HEK293T (cell line): Measurements from ENCODE around the gene SCN9A.

ENCODE experiments used
- SP1 ChIP-seq: fragments of 450-650 bp; IDR thresholded peaks from 2 replicates; pipeline ENCODE4 v1.6.1; 2017
- TARDBP ChIP-seq: fragments of 450-650 bp; IDR thresholded peaks from 2 replicates; pipeline ENCODE4 v1.6.1; 2016

DNA sequence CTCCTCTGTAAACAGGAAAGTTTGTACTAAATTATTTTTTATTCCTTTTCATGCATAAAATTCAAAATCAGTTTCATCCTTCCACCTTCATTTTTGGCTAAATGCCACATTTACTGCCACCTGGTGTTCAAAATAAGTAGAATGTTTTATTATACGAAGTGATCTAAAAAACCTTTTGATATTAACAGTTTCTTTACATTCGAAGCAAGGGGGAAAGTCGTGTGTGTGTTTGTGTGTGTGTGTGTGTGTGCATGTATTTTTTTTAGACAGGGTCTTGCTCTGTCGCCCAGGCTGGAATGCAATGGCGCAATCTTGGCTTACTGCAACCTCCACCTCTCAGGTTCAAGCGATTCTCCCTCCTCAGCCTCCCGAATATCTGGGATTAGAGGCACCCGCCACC lies 9.0 kb upstream of the SCN9A start:
- TF ChIP-seq SP1 (no peak), TARDBP (no peak)
